Epithelial cell of proximal tubule (primary cell): ENCODE results near the gene PDE2A. TPM values are rescaled to one million over a fixed set of nuclear protein-coding genes. Genes with fewer than 3 reads are reported as not detected.

Source experiments
- DNase-seq: peaks from one replicate; pipeline ENCODE4 v3.0.0-alpha.2; 2011; ENCODE audit warnings: low read depth
- H3K4me3 ChIP-seq: 2 replicates; pipeline ENCODE4 v1.5.1; 2011; ENCODE audit warnings: low read depth, mild to moderate bottlenecking, low read length
- total RNA-seq: library from RNA; depleted of rRNA; stranded (reverse); fragments of >200 nt; gene quantifications from 2 replicates; pipeline ENCODE4 v1.2.3, GENCODE V29; 2015
- TF ChIP-seq, protein P1 (sequence below): conservative IDR thresholded peaks from 2 replicates; pipeline ENCODE4 v1.5.1; 2012; ENCODE audit warnings: low read depth, mild to moderate bottlenecking, low read length

The PDE2A gene
- total RNA-seq, 1 donor from 2014 or later = 0.69 TPM

DNA sequence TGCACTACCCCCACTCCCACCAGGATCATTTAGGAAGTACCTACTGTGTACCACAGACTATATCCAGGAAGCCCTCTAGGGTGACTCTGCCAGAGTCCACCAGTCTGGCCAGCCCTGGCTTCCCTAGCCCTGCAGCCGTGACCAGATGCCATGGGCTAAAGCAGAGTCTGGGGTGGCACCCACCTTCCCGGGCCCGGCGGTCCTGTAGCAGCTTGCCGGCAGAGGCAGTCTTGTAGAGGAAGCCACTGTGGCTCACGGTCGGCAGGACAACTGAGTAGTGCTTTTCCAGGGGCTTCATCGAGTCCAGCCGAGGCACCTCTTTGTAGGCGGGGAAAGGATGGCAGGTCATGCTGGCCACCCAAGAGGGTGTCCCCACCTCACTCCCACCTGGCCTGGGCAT, 27.2 kb upstream of the PDE2A start:
- DNase-seq = no peak
- no peak overlapping the region for H3K4me3 ChIP-seq
- TF ChIP-seq, protein P1, sequence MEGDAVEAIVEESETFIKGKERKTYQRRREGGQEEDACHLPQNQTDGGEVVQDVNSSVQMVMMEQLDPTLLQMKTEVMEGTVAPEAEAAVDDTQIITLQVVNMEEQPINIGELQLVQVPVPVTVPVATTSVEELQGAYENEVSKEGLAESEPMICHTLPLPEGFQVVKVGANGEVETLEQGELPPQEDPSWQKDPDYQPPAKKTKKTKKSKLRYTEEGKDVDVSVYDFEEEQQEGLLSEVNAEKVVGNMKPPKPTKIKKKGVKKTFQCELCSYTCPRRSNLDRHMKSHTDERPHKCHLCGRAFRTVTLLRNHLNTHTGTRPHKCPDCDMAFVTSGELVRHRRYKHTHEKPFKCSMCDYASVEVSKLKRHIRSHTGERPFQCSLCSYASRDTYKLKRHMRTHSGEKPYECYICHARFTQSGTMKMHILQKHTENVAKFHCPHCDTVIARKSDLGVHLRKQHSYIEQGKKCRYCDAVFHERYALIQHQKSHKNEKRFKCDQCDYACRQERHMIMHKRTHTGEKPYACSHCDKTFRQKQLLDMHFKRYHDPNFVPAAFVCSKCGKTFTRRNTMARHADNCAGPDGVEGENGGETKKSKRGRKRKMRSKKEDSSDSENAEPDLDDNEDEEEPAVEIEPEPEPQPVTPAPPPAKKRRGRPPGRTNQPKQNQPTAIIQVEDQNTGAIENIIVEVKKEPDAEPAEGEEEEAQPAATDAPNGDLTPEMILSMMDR = no peak

GRCh38 chr11:72700146-72700545, 25.9 kb upstream of the PDE2A start:
- H3K4me3 ChIP-seq = no peak overlapping the region
- DNase-seq = no peak
- TF ChIP-seq, protein P1 = no peak

DNA sequence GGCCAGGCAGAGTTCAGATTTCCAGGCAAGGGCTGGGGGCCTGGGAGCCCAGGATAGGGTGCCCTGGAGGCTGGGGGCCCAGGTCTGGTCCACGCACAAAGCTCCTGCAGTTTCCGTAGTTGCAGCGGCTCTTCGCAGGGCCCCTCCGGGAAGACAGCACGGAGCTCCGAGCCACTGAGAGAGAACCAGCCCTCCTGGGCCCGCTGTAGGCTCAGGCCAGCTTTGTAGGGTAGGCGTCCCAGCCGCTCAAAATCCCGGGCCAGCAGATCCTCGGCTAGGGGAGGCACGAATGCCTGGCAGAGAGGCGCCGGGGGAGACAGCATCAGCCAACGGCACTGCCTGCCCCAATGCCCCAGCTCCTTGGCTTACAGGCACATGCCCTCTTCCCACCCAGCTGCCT, 23.6 kb upstream of the PDE2A start:
- H3K4me3 ChIP-seq = no peak overlapping the region
- no peak for DNase-seq
- TF ChIP-seq, protein P1 = no peak

GRCh38 chr11:72696866-72697700, 22.9 kb upstream of the PDE2A start:
- no peak for DNase-seq
- TF ChIP-seq, protein P1 = no peak
- H3K4me3 ChIP-seq = no peak overlapping the region

GRCh38 chr11:72695354-72695753, 21.1 kb upstream of the PDE2A start:
- DNase-seq = no peak
- no peak overlapping the region for H3K4me3 ChIP-seq
- TF ChIP-seq, protein P1 = no peak

DNA sequence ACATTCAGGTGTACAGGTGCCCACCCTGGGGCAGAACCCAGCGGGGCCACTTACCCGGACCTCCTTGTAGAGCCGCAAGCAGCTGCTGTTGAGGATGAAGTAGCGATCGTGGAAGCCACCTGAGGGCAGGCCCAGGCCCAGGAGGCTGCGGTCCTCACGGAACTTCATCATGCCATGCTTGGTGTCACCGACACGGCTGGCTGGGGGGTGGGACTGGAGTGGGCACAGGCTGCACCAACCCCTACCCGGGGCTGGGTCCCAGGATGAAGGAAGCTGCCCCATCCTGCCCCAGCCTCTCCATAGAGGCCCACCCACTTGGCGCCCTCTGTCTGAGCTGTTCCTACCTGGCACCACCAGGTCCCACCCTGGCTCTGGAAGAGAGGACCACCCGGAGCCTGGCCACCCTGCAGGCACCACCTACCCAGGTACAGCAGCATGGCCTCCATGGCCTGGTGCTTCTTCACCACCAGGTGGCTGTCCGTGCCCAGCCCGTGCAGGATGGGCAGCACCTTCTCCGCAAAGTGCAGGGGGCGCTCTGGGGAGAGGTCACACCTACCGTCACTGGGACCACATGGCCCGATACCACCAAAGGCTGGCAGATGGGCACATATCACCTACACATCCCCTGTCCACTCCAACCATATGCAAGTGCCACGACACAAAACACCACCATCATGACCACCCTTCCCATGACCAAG, 19.2 kb upstream of the PDE2A start:
- no peak for DNase-seq
- TF ChIP-seq, protein P1 = peak; percentile 20
- H3K4me3 ChIP-seq = no peak overlapping the region
